HepG2 (cell line): ENCODE data around the gene HMGN4. TPM values are rescaled to one million over a fixed set of nuclear protein-coding genes. Genes with fewer than 3 reads are reported as not detected.

Source experiments
- ATAC-seq: fragments of 200-7000 bp; cut with Tn5 transposase; 3 replicates; pipeline ENCODE4 v1.9.1; 2020; ENCODE audit warnings: mild to moderate bottlenecking, moderate library complexity
- BruUV-seq: library from RNA; stranded (reverse); fragments of 400-500 nt; replicated peaks from 2 replicates; lab custom pipeline; 2021; lab: Mats Ljungman, UMichigan
- CTCF ChIA-PET: fragments of 300-600 bp; formaldehyde crosslinking; extraction: SDS; loops from one replicate; lab custom pipeline; 2021; ENCODE audit warnings: low total read pairs, inconsistent platforms, low intra/inter-chr PET ratio; lab: Yijun Ruan, JAX
- POLR2A ChIA-PET: fragments of 350-600 bp; sonication (Branson Sonifier 250); formaldehyde crosslinking; loops from one replicate; lab custom pipeline; 2020; ENCODE audit warnings: antibody characterized with exemption, inconsistent platforms; lab: Yijun Ruan, JAX
- DNase-seq: peaks from one replicate; pipeline ENCODE4 v3.0.0-alpha.2; 2015; ENCODE audit warnings: low spot score
- FAIRE-seq: peaks from 3 replicates; lab custom pipeline; 2011; peaks lifted over from hg19 to GRCh38; lab: Jason Lieb, UNC
- H2AFZ ChIP-seq: one replicate; pipeline ENCODE4 v1.6.1; 2011; ENCODE audit warnings: low read length, inconsistent platforms
- H3K27ac ChIP-seq: fragments of 300-600 bp; 3 replicates; pipeline ENCODE4 v1.8.0; 2011; ENCODE audit warnings: mixed run types, mild to moderate bottlenecking, mixed read lengths, low read length, inconsistent platforms; ENCODE audit not compliant: insufficient read depth; ENCODE audit errors: extremely low read length
- H3K27me3 ChIP-seq, 2 experiments: fragments of 200-600 bp in 1 of 2; 2 replicates in 1 of 2; 3 replicates in 1 of 2; pipeline versions ENCODE4 v1.6.0 to v1.8.0; 2011; ENCODE audit warnings: low read length in 2 of 2, mild to moderate bottlenecking in 2 of 2, moderate library complexity in 2 of 2, inconsistent platforms in 1 of 2; ENCODE audit not compliant: insufficient read depth in 2 of 2, control insufficient read depth in 1 of 2
- H3K36me3 ChIP-seq, 2 experiments: fragments of 200-600 bp in 1 of 2; replicated peaks in 1 of 2; 2 replicates in 1 of 2; 3 replicates in 1 of 2; pipeline versions ENCODE4 v1.5.1 to v1.8.0; 2011; ENCODE audit warnings: low read length in 2 of 2, inconsistent platforms in 1 of 2; ENCODE audit not compliant: insufficient read depth in 2 of 2, control insufficient read depth in 1 of 2
- H3K4me1 ChIP-seq: 2 replicates; pipeline ENCODE4 v1.5.1; 2012; ENCODE audit warnings: low read length, inconsistent platforms; ENCODE audit not compliant: insufficient read depth
- H3K4me2 ChIP-seq: 2 replicates; pipeline ENCODE4 v1.6.0; 2011; ENCODE audit warnings: low read depth, low read length, inconsistent platforms
- H3K4me3 ChIP-seq, 3 experiments: fragments of 200-600 bp in 1 of 3; sonication (generic), shearing (Covaris generic) in 1 of 3; replicated peaks in 1 of 3; 2 replicates each; pipeline ENCODE4 v1.5.1; 2011 to 2016; ENCODE audit warnings: low read length in 3 of 3, inconsistent platforms in 2 of 3, low read depth in 2 of 3, mild to moderate bottlenecking in 2 of 3, control low read depth in 1 of 3, mixed read lengths in 1 of 3; ENCODE audit not compliant: insufficient read depth in 1 of 3
- H3K79me2 ChIP-seq: one replicate; pipeline ENCODE4 v1.6.1; 2011; ENCODE audit warnings: low read length, inconsistent platforms; ENCODE audit not compliant: insufficient read depth
- H3K9ac ChIP-seq: 2 replicates; pipeline ENCODE4 v1.6.0; 2011; ENCODE audit warnings: mild to moderate bottlenecking, low read depth, low read length, inconsistent platforms; ENCODE audit not compliant: insufficient read depth
- H3K9me3 ChIP-seq: 2 replicates; pipeline ENCODE4 v1.5.1; 2012; ENCODE audit warnings: mild to moderate bottlenecking, low read length
- H4K20me1 ChIP-seq: 2 replicates; pipeline ENCODE4 v1.6.0; 2011; ENCODE audit warnings: inconsistent platforms, mild to moderate bottlenecking, low read length, moderate library complexity; ENCODE audit not compliant: insufficient read depth
- E2F1 ChIP-seq: sonication (generic); formaldehyde crosslinking; IDR thresholded peaks from 2 replicates; pipeline ENCODE4 v1.5.0; 2020; ENCODE audit warnings: missing genetic modification reagents
- HNF1A ChIP-seq, 2 experiments: sonication (generic) in 1 of 2; formaldehyde crosslinking in 1 of 2; IDR thresholded peaks; 2 replicates each; pipeline versions ENCODE4 v1.4.0 to v1.6.1; 2016 to 2020; ENCODE audit warnings: borderline replicate concordance in 1 of 2, low read depth in 1 of 2, mild to moderate bottlenecking in 1 of 2, missing genetic modification reagents in 1 of 2
- HNRNPL ChIP-seq: fragments of 200-400 bp; formaldehyde crosslinking; IDR thresholded peaks from 2 replicates; pipeline ENCODE4 v1.6.1; 2017; ENCODE audit warnings: mild to moderate bottlenecking, low read depth, low read length
- IRF1 ChIP-seq: sonication (generic); formaldehyde crosslinking; IDR thresholded peaks from 2 replicates; pipeline ENCODE4 v1.4.0; 2020; ENCODE audit warnings: low read depth, mild to moderate bottlenecking, missing genetic modification reagents
- MED1 ChIP-seq: sonication (generic); formaldehyde crosslinking; IDR thresholded peaks from 2 replicates; pipeline ENCODE4 v1.4.0; 2020; ENCODE audit warnings: missing genetic modification reagents
- POLR2A ChIP-seq, 2 experiments: IDR thresholded peaks; 2 replicates each; pipeline ENCODE4 v1.6.1; 2011; ENCODE audit warnings: low read depth in 2 of 2, low read length in 2 of 2, mild to moderate bottlenecking in 1 of 2, moderate library complexity in 1 of 2; ENCODE audit not compliant: insufficient read depth in 1 of 2
- RBFOX2 ChIP-seq: fragments of 200-400 bp; formaldehyde crosslinking; IDR thresholded peaks from 2 replicates; pipeline ENCODE4 v1.6.1; 2017; ENCODE audit warnings: low read depth, mild to moderate bottlenecking, low read length
- REL ChIP-seq: sonication (generic); formaldehyde crosslinking; conservative IDR thresholded peaks from 2 replicates; pipeline ENCODE4 v1.8.0; 2022; ENCODE audit warnings: mild to moderate bottlenecking, missing genetic modification reagents, moderate library complexity
- RNF2 ChIP-seq: fragments of 450-650 bp; conservative IDR thresholded peaks from 2 replicates; pipeline ENCODE4 v1.6.1; 2016; ENCODE audit warnings: low read depth
- SSRP1 ChIP-seq: IDR thresholded peaks from 2 replicates; pipeline ENCODE4 v1.6.1; 2016; ENCODE audit warnings: control low read depth
- ZFP90 ChIP-seq: sonication (generic); formaldehyde crosslinking; IDR thresholded peaks from 2 replicates; pipeline ENCODE4 v1.8.0; 2022; ENCODE audit warnings: missing genetic modification reagents, mild to moderate bottlenecking, inconsistent platforms, borderline replicate concordance
- ZNF207 ChIP-seq: fragments of 450-650 bp; IDR thresholded peaks from 2 replicates; pipeline ENCODE4 v1.6.1; 2016; ENCODE audit warnings: antibody characterized with exemption, borderline replicate concordance
- ZNF34 ChIP-seq: sonication (generic); formaldehyde crosslinking; IDR thresholded peaks from 2 replicates; pipeline ENCODE4 v1.4.0; 2020; ENCODE audit warnings: mild to moderate bottlenecking, missing genetic modification reagents, borderline replicate concordance
- ZNF432 ChIP-seq: sonication (generic); formaldehyde crosslinking; IDR thresholded peaks from 2 replicates; pipeline ENCODE4 v1.5.0; 2020; ENCODE audit warnings: missing genetic modification reagents, mild to moderate bottlenecking, borderline replicate concordance
- ZNF749 ChIP-seq: sonication (generic); formaldehyde crosslinking; IDR thresholded peaks from 2 replicates; pipeline ENCODE4 v1.8.0; 2022; ENCODE audit warnings: mild to moderate bottlenecking, missing genetic modification reagents, moderate library complexity, borderline replicate concordance
- WGBS: methylation state at CpG from one replicate; pipeline ENCODE4 v1.1.6; 2017; ENCODE audit warnings: low lambda C conversion rate; 5-methylcytosine and 5-hydroxymethylcytosine counted together
- in situ Hi-C: cut with HindIII; loops from 2 replicates; pipeline ENCODE4 v1.10.0; 2017; ENCODE audit warnings: low pct_unique_long_range_greater_than_20kb; ENCODE audit not compliant: extremely low pct_ligation_motif_present
- intact Hi-C: fragments of 100-400 bp; cut with micrococcal nuclease; formaldehyde crosslinking; loops from one replicate; pipeline ENCODE4 v1.10.0; 2022; ENCODE audit not compliant: unreplicated experiment
- polyA plus RNA-seq, 8 experiments: library from polyadenylated mRNA; depleted of rRNA in 3 of 8; stranded (reverse) in 7 of 8; unstranded in 1 of 8; fragments of >200 nt; fragmentation: Illumina TruSeq in 4 of 8; extraction: Trizol in 4 of 8; gene quantifications; 2 replicates each; pipeline versions ENCODE4 v1.2.1 to v1.2.3, GENCODE V29; 2011 to 2016; ENCODE audit warnings: low read depth in 4 of 8, missing spikeins in 1 of 8, mixed read lengths in 1 of 8; ENCODE audit not compliant: insufficient read depth in 1 of 8
- total RNA-seq, 5 experiments: library from RNA; depleted of rRNA; stranded (reverse); fragments of >200 nt; fragmentation: Illumina TruSeq; extraction: Trizol; gene quantifications; 2 replicates each; pipeline ENCODE4 v1.2.3, GENCODE V29; 2016; ENCODE audit warnings: low read depth in 1 of 5
- TF ChIP-seq, protein P1 (sequence below): sonication (generic); formaldehyde crosslinking; IDR thresholded peaks from 2 replicates; pipeline ENCODE4 v1.8.0; 2022; ENCODE audit warnings: missing genetic modification reagents, mild to moderate bottlenecking, inconsistent platforms, borderline replicate concordance
- TF ChIP-seq, protein P2 (sequence below): sonication (generic); formaldehyde crosslinking; IDR thresholded peaks from 2 replicates; pipeline ENCODE4 v1.4.0; 2020; ENCODE audit warnings: missing genetic modification reagents

Gene HMGN4
- total and polyA plus RNA-seq, 2 of the 13 experiments (the other 11 are each of a cell fraction or from before 2014, with no cell fraction given) = 39.9 to 52.1 TPM

- Histone ChIP-seq H3K4me3 (no peak overlapping the region), H3K27me3 (no peaks in the 10 kb centered on the region), H3K79me2 (no peaks in the 10 kb centered on the region), H3K4me1 (peaks cover 38% of the 10 kb centered on the region), H3K9me3 (no peaks in the 10 kb centered on the region), H4K20me1 (no peaks in the 10 kb centered on the region), H3K27ac (no peak overlapping the region), H3K9ac (no peak overlapping the region), H2AFZ (no peak overlapping the region), H3K4me2 (no peak overlapping the region), H3K36me3 (no peaks in the 10 kb centered on the region)
- in situ Hi-C loops = no loop called here
- DNase-seq (no peak), ATAC-seq (no peak), FAIRE-seq (no peak)
- BruUV-seq = no TSS peak
- intact Hi-C loops = no loop called here
- WGBS = 64% methylated on average over 1 of the region's 1 CpG
- POLR2A ChIA-PET = no interaction called here
- CTCF ChIA-PET = no interaction called here
- TF ChIP-seq ZFP90 (CRISPR knock-in tag) (no peak), IRF1 (CRISPR knock-in tag) (no peak), ZNF749 (CRISPR knock-in tag) (no peak), RBFOX2 (no peak), HNF1A (IDR thresholded peaks at IDR 0.05; ENCODE audit: low read depth) (no peak), HNF1A (CRISPR knock-in tag; IDR thresholded peaks at IDR 0.05; ENCODE audit: borderline replicate concordance) (no peak), HNRNPL (no peak), MED1 (CRISPR knock-in tag) (no peak), ZNF207 (no peak), E2F1 (CRISPR knock-in tag) (no peak), REL (CRISPR knock-in tag) (no peak), POLR2A (IDR thresholded peaks at IDR 0.05; ENCODE audit: insufficient read depth in 1 of 2, low read depth in 2 of 2, low read length in 2 of 2) (no peak), ZNF432 (CRISPR knock-in tag) (no peak), SSRP1 (no peak), ZNF34 (no peak), RNF2 (no peak)
- TF ChIP-seq, protein P1, sequence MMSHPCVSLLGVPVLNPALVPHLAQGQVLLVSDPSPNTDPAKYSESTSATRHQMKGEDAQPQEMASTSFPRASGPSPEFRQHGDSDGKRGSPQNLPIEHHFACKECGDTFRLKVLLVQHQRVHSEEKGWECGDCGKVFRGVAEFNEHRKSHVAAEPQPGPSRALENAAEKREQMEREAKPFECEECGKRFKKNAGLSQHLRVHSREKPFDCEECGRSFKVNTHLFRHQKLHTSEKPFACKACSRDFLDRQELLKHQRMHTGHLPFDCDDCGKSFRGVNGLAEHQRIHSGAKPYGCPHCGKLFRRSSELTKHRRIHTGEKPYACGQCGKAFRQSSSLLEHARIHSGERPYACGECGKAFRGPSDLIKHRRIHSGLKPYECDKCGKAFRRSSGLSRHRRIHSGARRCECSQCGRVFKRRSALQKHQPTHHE (CRISPR knock-in tag) = no peak
- TF ChIP-seq, protein P2, sequence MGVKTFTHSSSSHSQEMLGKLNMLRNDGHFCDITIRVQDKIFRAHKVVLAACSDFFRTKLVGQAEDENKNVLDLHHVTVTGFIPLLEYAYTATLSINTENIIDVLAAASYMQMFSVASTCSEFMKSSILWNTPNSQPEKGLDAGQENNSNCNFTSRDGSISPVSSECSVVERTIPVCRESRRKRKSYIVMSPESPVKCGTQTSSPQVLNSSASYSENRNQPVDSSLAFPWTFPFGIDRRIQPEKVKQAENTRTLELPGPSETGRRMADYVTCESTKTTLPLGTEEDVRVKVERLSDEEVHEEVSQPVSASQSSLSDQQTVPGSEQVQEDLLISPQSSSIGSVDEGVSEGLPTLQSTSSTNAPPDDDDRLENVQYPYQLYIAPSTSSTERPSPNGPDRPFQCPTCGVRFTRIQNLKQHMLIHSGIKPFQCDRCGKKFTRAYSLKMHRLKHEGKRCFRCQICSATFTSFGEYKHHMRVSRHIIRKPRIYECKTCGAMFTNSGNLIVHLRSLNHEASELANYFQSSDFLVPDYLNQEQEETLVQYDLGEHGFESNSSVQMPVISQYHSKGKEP = no peak
These were observed 11.2 kb upstream of the HMGN4 start for GRCh38 chr6:26526928-26527327.
